SK-N-SH treated with all-trans-retinoic acid at 6 μM for 48 hours (cell line): ENCODE results near the gene PCA3.

Experiments
- OSR1 ChIP-seq: fragments of 250-450 bp; sonication (Bioruptor Pico); IDR thresholded peaks from 2 replicates; pipeline ENCODE4 v1.8.0; 2022; ENCODE audit warnings: moderate library complexity, mild to moderate bottlenecking, inconsistent platforms
- RARB ChIP-seq: fragments of 250-450 bp; sonication (Bioruptor Pico); IDR thresholded peaks from 2 replicates; pipeline ENCODE4 v1.8.0; 2021; ENCODE audit warnings: mild to moderate bottlenecking, moderate library complexity
- SNAI2 ChIP-seq: fragments of 250-450 bp; sonication (Bioruptor Pico); IDR thresholded peaks from 2 replicates; pipeline ENCODE4 v1.5.0; 2020; ENCODE audit warnings: mild to moderate bottlenecking, moderate library complexity
- ZNF8 ChIP-seq: fragments of 450-650 bp; formaldehyde crosslinking; IDR thresholded peaks from 2 replicates; pipeline ENCODE4 v1.5.0; 2020; ENCODE audit warnings: mild to moderate bottlenecking, moderate library complexity
- TF ChIP-seq, protein P1 (sequence below): fragments of 250-450 bp; sonication (Bioruptor Pico); IDR thresholded peaks from 2 replicates; pipeline ENCODE4 v1.5.1; 2020; ENCODE audit warnings: low read depth, mild to moderate bottlenecking, moderate library complexity

DNA sequence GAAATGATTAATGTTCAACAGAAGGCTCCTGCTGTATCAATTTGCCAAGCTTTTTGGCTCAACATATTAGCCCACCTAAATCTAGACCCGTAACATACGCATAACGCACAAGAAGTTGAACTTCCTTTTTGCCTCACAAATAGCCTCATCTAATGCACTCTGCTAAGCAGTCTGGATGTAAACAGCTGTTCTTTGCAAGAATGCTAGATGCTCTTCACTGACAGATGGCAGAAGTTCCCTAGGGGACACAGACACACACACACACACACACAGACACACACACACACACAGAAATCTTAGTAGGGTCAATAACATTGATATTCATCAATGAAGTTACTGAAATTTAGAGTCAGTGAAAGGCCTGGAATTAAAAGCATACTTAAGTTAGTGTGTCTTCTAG lies 13.2 kb upstream of the PCA3 start:
- TF ChIP-seq, protein P1, sequence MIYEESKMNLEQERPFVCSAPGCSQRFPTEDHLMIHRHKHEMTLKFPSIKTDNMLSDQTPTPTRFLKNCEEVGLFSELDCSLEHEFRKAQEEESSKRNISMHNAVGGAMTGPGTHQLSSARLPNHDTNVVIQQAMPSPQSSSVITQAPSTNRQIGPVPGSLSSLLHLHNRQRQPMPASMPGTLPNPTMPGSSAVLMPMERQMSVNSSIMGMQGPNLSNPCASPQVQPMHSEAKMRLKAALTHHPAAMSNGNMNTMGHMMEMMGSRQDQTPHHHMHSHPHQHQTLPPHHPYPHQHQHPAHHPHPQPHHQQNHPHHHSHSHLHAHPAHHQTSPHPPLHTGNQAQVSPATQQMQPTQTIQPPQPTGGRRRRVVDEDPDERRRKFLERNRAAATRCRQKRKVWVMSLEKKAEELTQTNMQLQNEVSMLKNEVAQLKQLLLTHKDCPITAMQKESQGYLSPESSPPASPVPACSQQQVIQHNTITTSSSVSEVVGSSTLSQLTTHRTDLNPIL (CRISPR knock-in tag): no peak
- TF ChIP-seq RARB (CRISPR knock-in tag) (no peak), ZNF8 (no peak), SNAI2 (CRISPR knock-in tag) (no peak), OSR1 (CRISPR knock-in tag) (no peak)
